Loucy (cell line): Measurements from ENCODE around the gene GRID1.

Experiments used
- CTCF ChIP-seq: fragments of 200-600 bp; sonication (generic); conservative IDR thresholded peaks from 2 replicates; pipeline ENCODE4 v1.5.1; 2014; ENCODE audit warnings: mild to moderate bottlenecking, antibody characterized with exemption, low read length
- EZH2phosphoT487 ChIP-seq: fragments of 200-600 bp; IDR thresholded peaks from 2 replicates; pipeline ENCODE4 v1.6.1; 2018; ENCODE audit warnings: antibody characterized with exemption, mild to moderate bottlenecking, moderate library complexity, borderline replicate concordance

- TF ChIP-seq CTCF (no peak), EZH2phosphoT487 (no peak)
Measured at GRCh38 chr10:85811405-85811804, 555.2 kb downstream of the GRID1 start.
